DND-41 (cell line): ENCODE data around the gene XYLT1.

ENCODE experiments used
- CTCF ChIP-seq: IDR thresholded peaks from 2 replicates; pipeline ENCODE4 v1.5.1; 2012; ENCODE audit warnings: borderline replicate concordance, low read length, moderate library complexity, mild to moderate bottlenecking; ENCODE audit not compliant: poor library complexity, severe bottlenecking; ENCODE audit errors: extremely low read depth
- EZH2 ChIP-seq: IDR thresholded peaks from 3 replicates; pipeline ENCODE4 v1.6.1; 2012; ENCODE audit warnings: borderline replicate concordance, low read depth, mild to moderate bottlenecking, moderate library complexity, low read length, inconsistent platforms; ENCODE audit not compliant: severe bottlenecking

GRCh38 chr16:17509194-17509593, 38.4 kb upstream of the XYLT1 start:
- TF ChIP-seq CTCF (no peak), EZH2 (no peak)
